ENCODE measurements around the gene GAS2L3.

DNA sequence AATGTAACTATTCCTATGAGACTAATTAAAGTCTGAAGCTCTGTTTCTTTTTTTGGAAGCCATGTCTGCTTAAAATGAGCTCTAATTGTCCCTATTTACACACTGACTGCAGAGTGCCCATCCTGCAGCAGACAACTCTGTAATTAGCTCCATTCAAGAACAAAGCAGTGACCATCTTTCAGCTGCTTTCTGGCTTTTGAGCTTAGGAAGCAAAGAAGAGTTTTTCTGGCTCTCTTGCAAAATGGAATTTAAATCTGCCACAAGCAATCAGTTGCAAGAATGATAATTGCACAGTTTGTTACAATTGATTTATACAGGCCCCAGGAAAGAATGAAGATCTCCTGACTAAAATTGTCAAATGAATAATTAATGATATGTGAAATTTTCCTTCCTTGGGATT is 83.4 kb downstream of the GAS2L3 start:
- TF ChIP-seq, protein P1, sequence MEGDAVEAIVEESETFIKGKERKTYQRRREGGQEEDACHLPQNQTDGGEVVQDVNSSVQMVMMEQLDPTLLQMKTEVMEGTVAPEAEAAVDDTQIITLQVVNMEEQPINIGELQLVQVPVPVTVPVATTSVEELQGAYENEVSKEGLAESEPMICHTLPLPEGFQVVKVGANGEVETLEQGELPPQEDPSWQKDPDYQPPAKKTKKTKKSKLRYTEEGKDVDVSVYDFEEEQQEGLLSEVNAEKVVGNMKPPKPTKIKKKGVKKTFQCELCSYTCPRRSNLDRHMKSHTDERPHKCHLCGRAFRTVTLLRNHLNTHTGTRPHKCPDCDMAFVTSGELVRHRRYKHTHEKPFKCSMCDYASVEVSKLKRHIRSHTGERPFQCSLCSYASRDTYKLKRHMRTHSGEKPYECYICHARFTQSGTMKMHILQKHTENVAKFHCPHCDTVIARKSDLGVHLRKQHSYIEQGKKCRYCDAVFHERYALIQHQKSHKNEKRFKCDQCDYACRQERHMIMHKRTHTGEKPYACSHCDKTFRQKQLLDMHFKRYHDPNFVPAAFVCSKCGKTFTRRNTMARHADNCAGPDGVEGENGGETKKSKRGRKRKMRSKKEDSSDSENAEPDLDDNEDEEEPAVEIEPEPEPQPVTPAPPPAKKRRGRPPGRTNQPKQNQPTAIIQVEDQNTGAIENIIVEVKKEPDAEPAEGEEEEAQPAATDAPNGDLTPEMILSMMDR (IDR thresholded peaks at IDR 0.05 in 2 of 3, conservative IDR thresholded peaks at IDR 0.05 in 1 of 3; ENCODE audit: insufficient read depth in 2 of 3, low read depth in 1 of 3, low read length in 3 of 3): no peak
- TF ChIP-seq NR1H2 (CRISPR knock-in tag; IDR thresholded peaks at IDR 0.05): no peak
- TF ChIP-seq ATF1 (CRISPR knock-in tag; IDR thresholded peaks at IDR 0.05): no peak
- no peak for TF ChIP-seq ATF1 (tag; IDR thresholded peaks at IDR 0.05)
- TF ChIP-seq ELK1 (CRISPR knock-in tag; IDR thresholded peaks at IDR 0.05): no peak
- TF ChIP-seq, protein P2, sequence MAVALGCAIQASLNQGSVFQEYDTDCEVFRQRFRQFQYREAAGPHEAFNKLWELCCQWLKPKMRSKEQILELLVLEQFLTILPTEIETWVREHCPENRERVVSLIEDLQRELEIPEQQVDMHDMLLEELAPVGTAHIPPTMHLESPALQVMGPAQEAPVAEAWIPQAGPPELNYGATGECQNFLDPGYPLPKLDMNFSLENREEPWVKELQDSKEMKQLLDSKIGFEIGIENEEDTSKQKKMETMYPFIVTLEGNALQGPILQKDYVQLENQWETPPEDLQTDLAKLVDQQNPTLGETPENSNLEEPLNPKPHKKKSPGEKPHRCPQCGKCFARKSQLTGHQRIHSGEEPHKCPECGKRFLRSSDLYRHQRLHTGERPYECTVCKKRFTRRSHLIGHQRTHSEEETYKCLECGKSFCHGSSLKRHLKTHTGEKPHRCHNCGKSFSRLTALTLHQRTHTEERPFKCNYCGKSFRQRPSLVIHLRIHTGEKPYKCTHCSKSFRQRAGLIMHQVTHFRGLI (CRISPR knock-in tag; IDR thresholded peaks at IDR 0.05): no peak
- no peak for TF ChIP-seq ZNF263 (CRISPR knock-in tag; IDR thresholded peaks at IDR 0.05; ENCODE audit: borderline replicate concordance)
- no peak for TF ChIP-seq KAT2B (IDR thresholded peaks at IDR 0.05; ENCODE audit: low read depth, low read length)
- TF ChIP-seq ZBTB7A (IDR thresholded peaks at IDR 0.05; ENCODE audit: borderline replicate concordance, control insufficient read depth, low read depth, low read length): no peak
- no peak for TF ChIP-seq IRF1 (CRISPR knock-in tag; IDR thresholded peaks at IDR 0.05; ENCODE audit: borderline replicate concordance)
- no peak for TF ChIP-seq ZNF24 (IDR thresholded peaks at IDR 0.05)
